Esophagus muscularis mucosa (tissue), 4 donors: Measurements from ENCODE around the gene CLASRP.

Source experiments
- CTCF ChIP-seq, 3 experiments: fragments of 200-600 bp in 2 of 3; fragments of 450-650 bp in 1 of 3; sonication (generic) in 2 of 3; IDR thresholded peaks; one replicate each; pipeline ENCODE4 v1.5.1; 2017 to 2019; ENCODE audit warnings: antibody characterized with exemption in 3 of 3, mild to moderate bottlenecking in 2 of 3, moderate library complexity in 1 of 3
- EP300 ChIP-seq: sonication (generic); formaldehyde crosslinking; IDR thresholded peaks from one replicate; pipeline ENCODE4 v1.6.1; 2017; ENCODE audit warnings: antibody characterized with exemption
- POLR2A ChIP-seq: fragments of 450-650 bp; IDR thresholded peaks from one replicate; pipeline ENCODE4 v1.6.1; 2017; ENCODE audit warnings: antibody characterized with exemption, moderate library complexity, mild to moderate bottlenecking, low read depth
- POLR2AphosphoS5 ChIP-seq, 2 donors: sonication (generic); formaldehyde crosslinking; IDR thresholded peaks; one replicate each; pipeline ENCODE4 v1.6.1; 2017; ENCODE audit warnings: antibody characterized with exemption in 2 of 2

- TF ChIP-seq POLR2AphosphoS5 (IDR thresholded peaks at IDR 0.05) (peak in 1 of 2 donors; percentile 43), POLR2A (no peak), CTCF (IDR thresholded peaks at IDR 0.05) (no peak), EP300 (no peak)
Measured at GRCh38 chr19:45049073-45049736, 10.4 kb downstream of the CLASRP start.
